ENCODE data around the gene A2M.

The A2M gene

DNA sequence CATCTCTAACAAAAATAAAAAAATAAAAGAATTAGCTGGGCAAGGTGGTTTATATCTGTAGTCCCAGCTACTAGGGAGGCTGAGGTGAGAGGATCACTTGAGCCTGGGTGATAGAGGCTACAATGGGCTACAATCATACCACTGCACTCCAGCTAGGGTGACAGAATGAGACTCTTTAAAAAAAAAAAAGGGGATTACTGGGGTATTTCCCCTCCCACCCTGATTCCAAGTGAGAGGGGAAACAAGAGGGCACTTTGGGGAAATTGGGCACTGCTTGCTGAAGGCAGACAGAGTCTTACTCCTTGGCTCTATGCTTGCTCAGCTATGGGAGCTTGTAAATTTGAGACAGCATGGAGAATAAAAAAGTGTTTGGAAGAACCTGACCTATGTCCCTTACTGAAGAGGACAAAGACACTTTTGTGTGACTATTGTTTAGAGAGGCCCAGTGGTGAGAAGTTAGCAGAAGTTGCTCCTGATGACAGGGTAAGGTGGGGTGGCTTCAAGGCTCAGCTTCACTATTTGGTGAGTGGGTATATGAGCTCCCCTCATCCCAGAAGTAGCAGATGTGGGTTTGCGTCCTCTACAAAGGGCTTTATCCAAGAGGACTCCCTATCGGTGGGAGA is 82.3 kb downstream of the A2M start:
- DNase-seq = no peak

DNA sequence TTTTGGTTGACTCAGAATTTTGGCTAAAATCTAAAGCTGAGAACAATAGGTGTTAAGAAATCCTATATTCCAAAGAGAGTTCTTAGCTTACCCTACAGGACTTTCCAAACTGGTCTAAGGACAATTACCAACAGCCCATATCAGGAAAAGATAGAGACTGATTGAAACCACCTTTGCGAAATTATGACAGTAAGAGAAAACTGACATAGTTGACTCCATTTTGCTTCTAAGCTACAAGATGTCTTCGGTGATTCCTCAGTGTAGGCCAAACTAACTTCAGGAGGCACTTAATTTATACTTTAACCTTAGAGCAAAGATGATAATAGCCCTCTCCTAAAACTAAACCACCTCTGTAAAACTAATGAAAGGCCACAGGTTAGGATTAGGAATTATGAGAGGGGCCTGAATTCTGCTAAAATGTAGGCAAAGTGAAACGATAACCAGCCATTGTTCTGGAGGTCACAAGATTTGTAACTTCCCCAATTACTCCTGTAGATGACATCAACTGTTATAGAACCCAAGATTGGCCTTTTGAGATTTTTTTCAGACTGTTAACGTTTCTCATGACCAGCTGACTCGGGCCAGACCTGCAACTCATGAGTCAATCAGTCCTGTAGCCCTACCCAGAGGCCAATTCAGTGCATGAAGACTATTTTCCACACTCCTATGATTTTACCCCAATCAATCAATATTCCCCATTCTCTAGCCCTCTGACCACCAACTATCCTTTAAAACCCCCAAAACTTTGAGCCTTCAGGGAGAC is 83.3 kb downstream of the A2M start:
- DNase-seq = no peak

DNA sequence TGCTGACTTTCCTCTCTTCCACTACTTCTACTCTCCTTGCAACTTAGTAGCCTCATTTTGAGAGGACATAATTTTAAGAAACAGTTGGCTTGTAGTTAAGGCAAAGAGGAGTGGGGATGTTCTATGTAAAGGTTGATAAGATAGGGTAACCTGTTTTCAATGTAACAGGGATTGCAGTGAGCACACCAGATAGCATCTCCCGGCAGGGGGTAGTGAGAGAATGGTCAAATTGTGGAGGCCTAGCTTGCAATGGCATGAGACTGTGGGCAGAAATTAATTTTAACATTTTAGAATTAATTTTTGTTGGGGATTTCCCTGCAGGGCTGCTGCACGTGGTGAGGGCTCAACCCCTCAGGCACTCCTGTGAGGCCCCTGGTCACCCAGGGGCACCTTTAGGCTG is 84.9 kb downstream of the A2M start:
- no peak for DNase-seq

DNA sequence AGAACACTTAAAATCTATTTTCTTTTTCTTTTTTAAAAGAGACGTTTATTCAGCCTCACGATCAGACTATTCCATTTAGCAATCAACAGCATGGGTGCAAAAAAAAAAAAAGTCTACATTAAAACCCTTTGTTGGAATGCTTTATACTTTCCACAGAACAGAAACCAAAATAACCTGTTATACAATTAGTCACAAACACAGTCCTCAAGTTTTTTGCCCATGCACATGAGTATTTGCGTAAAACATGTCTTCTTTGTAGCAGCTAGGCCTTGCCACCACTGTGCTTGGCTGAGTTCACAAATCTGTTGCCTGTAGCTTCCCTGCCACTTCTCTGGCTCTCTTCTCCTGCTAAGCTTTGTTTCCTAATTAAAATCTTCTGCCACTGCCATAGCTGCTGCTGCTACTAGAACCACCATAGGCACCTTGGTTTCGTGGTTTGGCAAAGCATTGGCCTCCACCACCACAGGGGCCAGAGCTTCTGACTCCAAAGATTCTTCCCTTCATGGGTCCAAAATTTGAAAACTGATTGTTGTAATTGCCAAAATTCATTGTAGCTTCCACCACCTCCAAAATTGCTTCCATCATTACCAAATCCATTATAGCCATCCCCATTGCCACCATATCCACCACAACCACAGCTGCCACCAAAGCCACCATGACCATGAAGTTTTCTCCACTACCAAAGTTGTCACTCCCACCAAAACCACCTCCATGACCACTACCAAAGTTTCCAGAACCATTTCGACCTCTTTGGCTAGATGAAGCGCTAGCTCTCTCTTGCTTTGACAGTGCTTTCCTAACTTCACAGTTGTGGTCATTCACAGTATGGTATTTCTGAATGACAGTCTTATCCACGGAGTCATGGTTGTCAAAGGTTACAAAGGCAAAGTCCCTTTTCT is 88.3 kb downstream of the A2M start:
- no peak for DNase-seq

GRCh38 chr12:9024512-9024911 is 91.2 kb downstream of the A2M start:
- no peak for DNase-seq

- DNase-seq = no peak
Measured at GRCh38 chr12:9022592-9022991, 93.1 kb downstream of the A2M start.

Measured in NCI-H2029 treated with DMSO at 0.1 percent for 48 hours (cell line).